Muscle layer of colon (tissue), 2 donors: ENCODE measurements around the gene CCDC110.

Source experiments
- H3K27ac ChIP-seq: one replicate; pipeline ENCODE4 v1.7.0; 2013; ENCODE audit warnings: low read depth, mild to moderate bottlenecking, low read length, moderate library complexity
- H3K27me3 ChIP-seq, 2 donors: one replicate each; pipeline ENCODE4 v1.7.0; 2013; ENCODE audit warnings: low read length in 2 of 2, mild to moderate bottlenecking in 2 of 2; ENCODE audit not compliant: insufficient read depth in 2 of 2, control insufficient read depth in 1 of 2
- H3K36me3 ChIP-seq: one replicate; pipeline ENCODE4 v1.7.0; 2013; ENCODE audit warnings: mild to moderate bottlenecking, low read length; ENCODE audit not compliant: insufficient read depth
- H3K4me1 ChIP-seq: one replicate; pipeline ENCODE4 v1.7.0; 2013; ENCODE audit warnings: mild to moderate bottlenecking, low read length; ENCODE audit not compliant: insufficient read depth
- H3K4me3 ChIP-seq, 2 donors: one replicate each; pipeline ENCODE4 v1.7.0; 2013; ENCODE audit warnings: low read length in 2 of 2, low read depth in 1 of 2, mild to moderate bottlenecking in 1 of 2, moderate library complexity in 1 of 2
- H3K9ac ChIP-seq: one replicate; pipeline ENCODE4 v1.7.0; 2013; ENCODE audit warnings: low read length
- H3K9me3 ChIP-seq: one replicate; pipeline ENCODE4 v1.7.0; 2013; ENCODE audit warnings: mild to moderate bottlenecking, low read length
- donor health status: abdominal sarcoma.
- donor health status: Adenocarcinoma of cecum.

CCDC110 gene

DNA sequence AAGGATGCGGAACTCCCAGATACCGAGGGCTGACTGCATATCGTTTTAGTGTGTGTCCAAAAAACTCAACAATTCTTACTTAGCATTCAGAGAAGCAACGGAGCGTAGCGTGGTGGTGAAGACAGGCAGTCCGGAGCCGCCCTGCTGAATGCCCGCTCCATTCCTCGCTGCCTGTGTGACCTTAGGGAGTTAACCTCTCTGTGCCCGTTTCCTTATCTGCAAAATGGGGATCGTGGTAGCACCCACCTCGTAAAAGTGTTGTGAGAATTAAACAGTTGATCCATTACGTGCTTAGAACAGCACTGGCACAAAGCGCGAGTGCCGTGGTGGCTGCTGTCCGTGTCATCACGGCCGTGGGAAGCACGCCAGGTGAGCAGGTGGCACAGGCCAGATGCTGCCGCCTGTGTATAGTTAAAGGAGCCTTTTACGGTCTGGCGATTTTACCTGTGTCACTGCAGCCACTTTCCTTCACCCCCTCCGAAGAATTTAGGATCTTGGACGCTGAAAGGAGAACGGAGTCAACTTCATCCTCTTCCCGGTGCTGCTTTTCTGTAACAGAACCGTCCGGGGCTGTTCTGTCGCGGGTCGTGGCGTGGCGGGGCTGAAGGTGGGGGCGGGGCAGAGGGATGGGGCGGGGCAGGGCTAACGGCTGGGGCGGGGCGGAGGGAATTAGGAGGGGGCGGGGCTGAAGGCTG is 885 bp downstream of the CCDC110 start:
- Histone ChIP-seq H3K4me1 (no peaks in the 10 kb centered on the region), H3K9ac (peak overlapping the region; percentile 75), H3K9me3 (no peaks in the 10 kb centered on the region), H3K27me3 (no peaks in the 10 kb centered on the region), H3K27ac (peak overlapping the region; percentile 57), H3K4me3 (peak overlapping the region; percentile 51 to 85), H3K36me3 (no peaks in the 10 kb centered on the region)

DNA sequence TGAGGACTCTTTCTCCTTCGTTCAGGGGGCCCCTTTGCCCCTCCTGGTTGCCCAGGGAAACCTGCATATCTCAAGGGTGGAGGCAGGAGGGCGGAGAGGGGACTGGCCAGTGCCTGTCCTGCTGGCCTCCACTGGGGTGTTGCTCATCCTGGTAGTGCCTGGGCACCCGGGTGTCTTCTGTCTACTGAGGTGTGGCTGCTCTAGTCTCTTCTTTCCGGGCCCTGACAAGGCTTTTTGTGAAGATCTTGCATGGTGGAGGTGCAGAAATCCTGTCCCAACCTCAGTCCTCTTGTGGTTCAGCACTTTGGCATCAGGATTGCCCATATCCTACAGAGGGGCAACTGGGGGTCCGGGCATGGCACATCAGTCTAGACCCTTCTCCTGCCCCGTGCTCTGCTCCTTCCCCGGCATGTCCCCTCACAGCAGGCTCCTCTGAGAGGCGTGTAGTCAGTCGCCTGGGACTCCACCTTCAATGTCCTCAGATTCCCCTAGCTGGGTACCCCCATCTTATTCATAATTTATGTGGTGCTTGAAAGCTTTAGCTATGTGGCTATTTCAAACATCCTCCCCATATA is 1.9 kb downstream of the CCDC110 start:
- H3K9ac ChIP-seq, result no peak overlapping the region
- H3K27me3 ChIP-seq, result no peaks in the 10 kb centered on the region
- no peaks in the 10 kb centered on the region for H3K4me1 ChIP-seq
- H3K9me3 ChIP-seq, result no peaks in the 10 kb centered on the region
- H3K27ac ChIP-seq, result no peak overlapping the region
- H3K36me3 ChIP-seq, result no peaks in the 10 kb centered on the region
- H3K4me3 ChIP-seq, result no peak overlapping the region

DNA sequence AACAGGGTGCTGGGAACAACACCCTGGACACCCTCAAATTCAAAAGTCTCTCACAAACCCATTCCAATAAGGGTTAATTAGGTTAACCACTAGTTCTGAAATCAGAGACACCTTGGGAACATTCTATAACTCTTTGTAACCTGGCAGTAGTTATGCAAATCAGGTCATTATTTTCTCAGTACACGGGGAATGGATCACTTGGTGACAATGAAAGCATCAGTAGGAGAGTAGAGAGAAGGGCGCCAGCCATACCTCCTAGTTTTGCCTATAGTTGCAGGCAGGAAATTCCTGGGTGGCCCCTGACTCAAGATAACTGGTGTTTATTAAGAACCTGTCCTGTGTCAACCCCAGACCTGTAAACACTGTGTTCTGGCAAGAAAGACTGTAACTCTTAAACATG is 2.5 kb downstream of the CCDC110 start:
- no peaks in the 10 kb centered on the region for H3K27me3 ChIP-seq
- no peak overlapping the region for H3K9ac ChIP-seq
- no peaks in the 10 kb centered on the region for H3K9me3 ChIP-seq
- H3K4me3 ChIP-seq, result no peak overlapping the region
- no peaks in the 10 kb centered on the region for H3K4me1 ChIP-seq
- H3K27ac ChIP-seq, result no peak overlapping the region
- H3K36me3 ChIP-seq, result no peaks in the 10 kb centered on the region

DNA sequence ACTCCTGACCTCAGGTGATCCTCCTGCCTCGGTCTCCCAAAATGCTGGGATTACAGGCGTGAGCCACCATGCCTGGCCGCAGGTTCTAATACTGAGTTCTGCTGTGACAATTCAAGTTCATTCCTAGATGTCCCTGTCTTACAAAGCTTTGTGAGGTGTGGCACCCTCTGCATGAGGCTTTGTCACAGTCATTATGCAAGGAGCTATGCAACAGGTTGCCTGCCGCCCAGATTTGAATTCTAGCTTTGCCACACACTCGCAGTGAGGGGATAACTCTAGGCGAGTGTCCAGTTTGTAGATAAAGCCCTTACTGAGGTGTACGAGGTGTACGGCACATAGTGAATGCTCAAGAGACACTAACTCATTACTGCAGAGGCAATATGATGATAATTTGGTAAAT is 3.5 kb downstream of the CCDC110 start:
- Histone ChIP-seq H3K4me1 (no peaks in the 10 kb centered on the region), H3K9ac (no peak overlapping the region), H3K27ac (no peak overlapping the region), H3K4me3 (no peak overlapping the region), H3K9me3 (no peaks in the 10 kb centered on the region), H3K36me3 (no peaks in the 10 kb centered on the region), H3K27me3 (no peaks in the 10 kb centered on the region)

DNA sequence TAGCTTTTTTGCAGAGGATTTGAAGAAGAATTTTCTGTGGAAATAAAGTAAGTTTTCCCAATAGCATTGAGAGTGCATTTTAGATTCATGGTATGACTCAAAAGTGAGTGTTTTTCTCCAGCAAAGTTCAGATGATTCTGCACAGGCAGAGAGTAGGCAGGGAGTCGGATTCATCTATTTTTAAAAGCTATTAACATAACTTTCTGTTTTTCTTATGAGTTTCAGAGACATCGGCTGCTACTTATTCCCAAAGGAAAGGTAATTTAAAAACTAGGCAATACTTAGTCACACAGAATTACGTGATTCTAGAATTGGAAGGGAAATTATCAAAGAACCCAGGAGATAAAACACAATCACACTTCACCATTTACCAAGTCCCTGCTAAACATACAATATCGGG is 4.4 kb downstream of the CCDC110 start:
- no peaks in the 10 kb centered on the region for H3K36me3 ChIP-seq
- H3K4me3 ChIP-seq, result no peak overlapping the region
- H3K9me3 ChIP-seq, result no peaks in the 10 kb centered on the region
- H3K4me1 ChIP-seq, result no peaks in the 10 kb centered on the region
- no peak overlapping the region for H3K27ac ChIP-seq
- H3K27me3 ChIP-seq, result no peaks in the 10 kb centered on the region
- no peak overlapping the region for H3K9ac ChIP-seq

DNA sequence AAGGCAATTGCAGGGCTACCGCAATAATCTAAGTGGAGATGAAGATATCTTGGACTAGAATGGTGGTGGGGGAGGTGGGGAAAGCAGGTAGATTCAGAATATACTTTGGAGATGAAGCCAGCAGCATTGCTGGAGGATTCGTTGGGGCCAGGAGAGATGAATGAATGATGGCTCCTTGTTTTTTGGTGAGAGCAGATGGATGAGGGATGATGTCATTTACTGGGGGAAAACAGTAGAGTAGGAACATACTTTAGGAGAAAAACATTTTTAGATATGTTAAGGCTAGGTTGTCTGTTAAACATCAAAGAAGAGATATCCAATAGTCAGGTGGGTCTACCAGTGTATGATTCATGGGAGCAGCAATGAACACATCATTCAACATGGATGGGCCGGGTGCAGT is 5.8 kb downstream of the CCDC110 start:
- H3K9me3 ChIP-seq, result no peaks in the 10 kb centered on the region
- no peaks in the 10 kb centered on the region for H3K36me3 ChIP-seq
- no peak overlapping the region for H3K4me3 ChIP-seq
- H3K9ac ChIP-seq, result no peak overlapping the region
- no peak overlapping the region for H3K27ac ChIP-seq
- no peaks in the 10 kb centered on the region for H3K27me3 ChIP-seq
- no peaks in the 10 kb centered on the region for H3K4me1 ChIP-seq

DNA sequence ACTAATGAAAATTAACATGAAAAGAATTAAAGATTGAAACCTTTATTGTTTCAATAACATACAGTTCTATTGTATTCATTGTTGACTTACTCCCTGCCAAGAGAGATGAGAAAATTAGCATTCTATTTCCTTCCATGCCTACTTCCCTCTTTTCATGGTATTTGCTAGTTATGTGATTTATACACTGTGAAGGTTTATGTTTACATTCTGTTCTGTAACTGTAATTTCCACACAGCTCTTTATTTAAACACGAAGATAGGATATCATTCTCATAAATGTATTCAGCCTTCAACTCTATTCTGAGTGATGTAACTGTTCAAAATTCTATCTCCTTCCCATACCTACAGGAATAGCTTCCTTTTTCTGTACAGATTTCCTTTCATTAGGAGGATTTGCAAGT is 6.6 kb downstream of the CCDC110 start:
- Histone ChIP-seq H3K4me3 (no peak overlapping the region), H3K36me3 (no peaks in the 10 kb centered on the region), H3K4me1 (no peaks in the 10 kb centered on the region), H3K9me3 (no peaks in the 10 kb centered on the region), H3K9ac (no peak overlapping the region), H3K27ac (no peak overlapping the region), H3K27me3 (no peaks in the 10 kb centered on the region)

DNA sequence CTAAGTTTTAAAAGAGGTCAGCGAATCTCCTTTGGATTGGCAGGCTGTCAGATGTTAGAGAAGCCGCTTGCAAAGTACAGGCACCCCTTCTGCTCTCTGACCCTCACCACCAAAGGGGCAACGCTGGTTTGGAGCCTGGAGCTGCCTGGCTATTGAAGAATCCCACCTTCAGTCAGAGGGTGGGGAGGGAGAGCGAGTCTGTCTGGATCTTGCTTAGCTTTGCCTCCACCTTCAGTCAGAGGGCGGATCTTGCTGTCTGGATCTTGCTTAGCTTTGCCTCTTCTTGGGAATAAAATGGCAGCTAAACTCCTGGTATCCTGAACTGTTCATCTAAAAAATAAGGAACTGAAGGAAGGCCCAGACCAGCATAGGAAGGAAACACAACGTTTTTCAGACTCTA is 7.3 kb downstream of the CCDC110 start:
- no peaks in the 10 kb centered on the region for H3K4me1 ChIP-seq
- no peak overlapping the region for H3K9ac ChIP-seq
- no peak overlapping the region for H3K4me3 ChIP-seq
- H3K27me3 ChIP-seq, result no peaks in the 10 kb centered on the region
- H3K27ac ChIP-seq, result no peak overlapping the region
- H3K36me3 ChIP-seq, result no peaks in the 10 kb centered on the region
- H3K9me3 ChIP-seq, result no peaks in the 10 kb centered on the region

DNA sequence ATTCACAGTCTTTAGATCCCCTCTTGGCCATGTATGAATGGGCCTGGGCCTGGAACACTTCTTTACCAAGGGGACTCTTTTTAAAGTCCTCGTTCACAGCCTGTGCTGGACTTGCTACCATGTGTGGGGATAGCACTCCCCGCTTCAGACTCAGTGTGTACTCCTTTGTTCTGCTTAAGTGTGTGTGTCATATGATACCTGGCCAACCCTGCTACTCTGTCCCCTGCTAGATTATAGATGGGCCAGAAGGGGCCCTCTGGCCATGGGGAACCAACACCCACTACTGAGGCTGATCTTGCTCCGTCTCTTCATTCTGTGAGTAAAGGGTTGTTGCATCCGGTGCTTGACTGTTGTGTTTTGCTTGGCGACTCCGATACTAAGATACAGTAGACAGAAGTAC is 8.0 kb downstream of the CCDC110 start:
- H3K27ac ChIP-seq, result no peak overlapping the region
- H3K27me3 ChIP-seq, result no peaks in the 10 kb centered on the region
- no peaks in the 10 kb centered on the region for H3K36me3 ChIP-seq
- no peak overlapping the region for H3K4me3 ChIP-seq
- no peak overlapping the region for H3K9ac ChIP-seq
- H3K9me3 ChIP-seq, result no peaks in the 10 kb centered on the region
- H3K4me1 ChIP-seq, result no peaks in the 10 kb centered on the region

DNA sequence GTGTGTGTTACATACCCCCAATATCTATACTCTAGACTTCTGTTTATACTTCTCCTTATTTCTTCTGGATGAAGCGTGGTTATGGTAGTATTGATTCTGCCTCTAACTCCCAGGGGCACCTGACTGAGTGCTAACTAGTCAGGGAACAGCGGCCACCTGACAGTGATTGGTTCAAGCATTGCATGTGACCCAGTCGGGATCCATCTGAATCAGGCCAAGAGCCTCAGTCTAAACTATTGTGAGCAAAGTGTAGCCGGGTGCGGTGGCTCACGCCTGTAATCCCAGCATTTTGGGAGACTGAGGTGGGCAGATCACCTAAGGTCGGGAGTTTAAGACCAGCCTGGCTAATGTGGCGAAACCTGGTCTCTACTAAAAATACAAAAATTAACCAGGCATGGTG is 10.0 kb downstream of the CCDC110 start:
- Histone ChIP-seq H3K4me3 (no peak overlapping the region), H3K27me3 (no peaks in the 10 kb centered on the region), H3K4me1 (no peaks in the 10 kb centered on the region), H3K9ac (no peak overlapping the region), H3K36me3 (no peaks in the 10 kb centered on the region), H3K27ac (no peak overlapping the region), H3K9me3 (no peaks in the 10 kb centered on the region)

DNA sequence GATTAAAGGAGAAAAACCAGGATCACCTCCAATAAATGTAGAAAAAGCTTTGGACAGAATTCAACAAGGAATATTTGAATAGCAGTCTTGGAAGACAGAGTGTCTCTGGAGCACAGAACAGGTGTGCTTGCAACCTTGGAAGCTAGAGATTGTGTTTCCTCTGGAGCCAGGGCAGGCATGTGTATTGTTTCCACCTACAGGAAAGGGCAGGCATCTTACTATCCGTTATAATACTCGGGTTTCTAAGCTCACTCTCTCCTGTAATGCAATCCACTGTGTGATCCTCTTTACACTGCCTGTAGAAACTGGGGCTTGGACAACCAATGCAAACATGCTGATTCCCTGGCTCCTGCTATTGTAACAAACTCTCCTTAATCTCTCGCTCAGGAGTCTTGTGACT is 14.4 kb downstream of the CCDC110 start:
- Histone ChIP-seq H3K4me3 (no peak overlapping the region), H3K9me3 (no peaks in the 10 kb centered on the region), H3K36me3 (no peaks in the 10 kb centered on the region), H3K27me3 (no peaks in the 10 kb centered on the region), H3K4me1 (no peaks in the 10 kb centered on the region), H3K9ac (no peak overlapping the region), H3K27ac (no peak overlapping the region)

DNA sequence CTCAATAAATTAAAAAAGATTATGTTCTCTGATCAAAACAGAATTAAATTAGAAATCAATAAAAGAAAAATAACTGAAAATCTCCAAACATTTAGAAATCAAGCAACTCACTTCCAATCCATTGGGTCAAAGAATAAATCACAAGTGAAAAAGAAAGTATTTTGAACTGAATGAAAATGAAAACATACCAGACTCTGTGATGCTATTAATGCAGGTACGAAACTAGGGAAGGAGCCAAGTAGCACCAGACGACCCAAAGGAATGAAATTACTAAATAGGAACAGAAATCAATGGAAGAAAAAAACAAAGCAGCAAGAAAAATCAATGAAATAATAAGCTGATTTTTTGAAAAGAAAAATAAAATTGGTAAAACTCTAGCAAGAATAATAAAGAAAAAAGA is 15.4 kb downstream of the CCDC110 start:
- H3K27me3 ChIP-seq, result no peaks in the 10 kb centered on the region
- H3K4me3 ChIP-seq, result no peak overlapping the region
- H3K4me1 ChIP-seq, result no peaks in the 10 kb centered on the region
- H3K9ac ChIP-seq, result no peak overlapping the region
- H3K27ac ChIP-seq, result no peak overlapping the region
- no peaks in the 10 kb centered on the region for H3K36me3 ChIP-seq
- H3K9me3 ChIP-seq, result no peaks in the 10 kb centered on the region
